ENCODE data around the gene FAM168A. TPM values are rescaled to one million over a fixed set of nuclear protein-coding genes. Genes with fewer than 3 reads are reported as not detected.
A peak's percentile ranks its signal among the peaks of the same experiment; 100 is the strongest.

FAM168A gene
- total RNA-seq, 2 experiments from 2014 or later = 10.1 to 23.7 TPM

DNA sequence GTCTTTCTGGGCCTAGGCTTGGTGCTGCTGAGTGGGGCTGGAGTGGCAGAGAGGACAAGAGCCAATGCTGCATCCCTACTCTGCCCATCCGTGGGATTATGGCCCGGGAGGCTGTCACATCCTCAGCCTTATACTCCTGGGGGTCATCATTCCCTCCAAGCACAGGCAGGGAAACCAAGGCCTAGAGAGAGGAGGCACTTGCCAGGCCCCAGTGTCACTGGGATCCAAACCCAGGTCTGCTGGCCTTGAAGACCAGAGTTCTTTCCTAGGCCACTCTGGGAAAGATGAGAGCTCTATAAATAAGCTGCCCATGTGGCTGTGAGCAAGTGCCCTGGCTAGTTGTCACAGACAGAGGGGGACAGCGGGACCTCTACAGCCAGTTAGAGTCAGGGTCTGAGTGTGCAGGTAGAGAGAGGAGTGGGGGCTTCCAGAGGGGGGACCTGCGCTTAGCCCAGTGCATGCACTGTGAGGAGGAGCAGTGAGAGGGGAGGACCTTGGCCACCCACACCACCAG, 217.0 kb downstream of the FAM168A start:
- ChIA-PET CTCF (ENCODE audit: unreplicated experiment) (no interaction called here), POLR2A (no interaction called here)
- BruUV-seq (replicated peaks) = no TSS peak
- H3K4me3 ChIP-seq (ENCODE audit: low read depth, low read length, poor library complexity, severe bottlenecking) = no peak overlapping the region
- intact Hi-C loops (cut with micrococcal nuclease; ENCODE audit: unreplicated experiment) = no loop called here
- H4K20me1 ChIP-seq (ENCODE audit: insufficient read depth, low read length) = peaks cover 20% of the 10 kb centered on the region
- H3K79me2 ChIP-seq (ENCODE audit: insufficient read depth, low read depth, low read length) = peaks cover 78% of the 10 kb centered on the region
- no peaks in the 10 kb centered on the region for H3K9me2 ChIP-seq (ENCODE audit: insufficient read depth, low read length)
- no peak for DNase-seq (ENCODE audit: low spot score)
- H3K36me3 ChIP-seq (ENCODE audit: insufficient read depth, low read length) = peaks cover 13% of the 10 kb centered on the region; the same call in 1 of the 2 replicates
- peak overlapping the region; percentile 79 for H3K27ac ChIP-seq (ENCODE audit: low read depth, low read length, poor library complexity, severe bottlenecking)
- H3K4me2 ChIP-seq (ENCODE audit: low read length) = peak overlapping the region; percentile 87
- H3K9me3 ChIP-seq (ENCODE audit: low read length) = no peaks in the 10 kb centered on the region
- peaks cover 86% of the 10 kb centered on the region for H3K4me1 ChIP-seq (ENCODE audit: insufficient read depth, low read length, poor library complexity, severe bottlenecking)
- TF ChIP-seq EZH2phosphoT487 (IDR thresholded peaks at IDR 0.05; ENCODE audit: borderline replicate concordance, low read depth, low read length) = no peak
- no peak for TF ChIP-seq CTCF (conservative IDR thresholded peaks at IDR 0.05; ENCODE audit: low read length)
- H2AFZ ChIP-seq (ENCODE audit: low read length) = no peak overlapping the region

DNA sequence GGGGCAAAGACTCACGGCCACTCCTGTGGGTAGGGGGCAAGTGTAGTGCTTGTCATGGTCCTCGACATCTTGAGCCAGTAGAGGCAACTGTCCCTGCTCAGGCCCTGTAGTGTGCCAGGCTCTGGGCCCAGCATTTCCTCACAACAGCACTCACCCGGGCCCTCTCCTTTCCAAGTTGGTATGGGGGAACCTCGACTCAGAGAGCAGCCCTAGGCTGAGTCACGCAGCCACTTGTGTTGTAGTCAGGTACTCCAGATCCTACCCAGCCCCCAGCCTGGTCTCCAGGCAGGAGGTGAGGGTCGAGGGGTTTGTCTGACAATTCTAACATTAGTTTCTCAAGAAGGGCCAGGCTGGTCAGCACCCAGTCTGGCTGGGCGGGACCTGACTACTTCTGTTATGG, 217.6 kb downstream of the FAM168A start:
- CTCF ChIA-PET (ENCODE audit: unreplicated experiment) = interaction anchor here (0.6 kb wide), 1 partner anchor 10 kb away, joined by 3 read pairs; no protein-coding TSS in a partner anchor
- Histone ChIP-seq H4K20me1 (ENCODE audit: insufficient read depth, low read length) (peaks cover 20% of the 10 kb centered on the region), H3K79me2 (ENCODE audit: insufficient read depth, low read depth, low read length) (peaks cover 72% of the 10 kb centered on the region), H3K36me3 (ENCODE audit: insufficient read depth, low read length) (peaks cover 13% of the 10 kb centered on the region; the same call in 1 of the 2 replicates), H3K4me1 (ENCODE audit: insufficient read depth, low read length, poor library complexity, severe bottlenecking) (peaks cover 86% of the 10 kb centered on the region), H3K27ac (ENCODE audit: low read depth, low read length, poor library complexity, severe bottlenecking) (peak overlapping the region; percentile 13), H3K4me3 (ENCODE audit: low read depth, low read length, poor library complexity, severe bottlenecking) (peak overlapping the region; percentile 98), H3K4me2 (ENCODE audit: low read length) (peak overlapping the region; percentile 87), H3K9me2 (ENCODE audit: insufficient read depth, low read length) (no peaks in the 10 kb centered on the region), H2AFZ (ENCODE audit: low read length) (no peak overlapping the region), H3K9me3 (ENCODE audit: low read length) (no peaks in the 10 kb centered on the region)
- intact Hi-C loops (cut with micrococcal nuclease; ENCODE audit: unreplicated experiment) = no loop called here
- POLR2A ChIA-PET = no interaction called here
- TF ChIP-seq EZH2phosphoT487 (IDR thresholded peaks at IDR 0.05; ENCODE audit: borderline replicate concordance, low read depth, low read length) (no peak), CTCF (conservative IDR thresholded peaks at IDR 0.05; ENCODE audit: low read length) (no peak)
- no peak for DNase-seq (ENCODE audit: low spot score)
- no TSS peak for BruUV-seq (replicated peaks)

DNA sequence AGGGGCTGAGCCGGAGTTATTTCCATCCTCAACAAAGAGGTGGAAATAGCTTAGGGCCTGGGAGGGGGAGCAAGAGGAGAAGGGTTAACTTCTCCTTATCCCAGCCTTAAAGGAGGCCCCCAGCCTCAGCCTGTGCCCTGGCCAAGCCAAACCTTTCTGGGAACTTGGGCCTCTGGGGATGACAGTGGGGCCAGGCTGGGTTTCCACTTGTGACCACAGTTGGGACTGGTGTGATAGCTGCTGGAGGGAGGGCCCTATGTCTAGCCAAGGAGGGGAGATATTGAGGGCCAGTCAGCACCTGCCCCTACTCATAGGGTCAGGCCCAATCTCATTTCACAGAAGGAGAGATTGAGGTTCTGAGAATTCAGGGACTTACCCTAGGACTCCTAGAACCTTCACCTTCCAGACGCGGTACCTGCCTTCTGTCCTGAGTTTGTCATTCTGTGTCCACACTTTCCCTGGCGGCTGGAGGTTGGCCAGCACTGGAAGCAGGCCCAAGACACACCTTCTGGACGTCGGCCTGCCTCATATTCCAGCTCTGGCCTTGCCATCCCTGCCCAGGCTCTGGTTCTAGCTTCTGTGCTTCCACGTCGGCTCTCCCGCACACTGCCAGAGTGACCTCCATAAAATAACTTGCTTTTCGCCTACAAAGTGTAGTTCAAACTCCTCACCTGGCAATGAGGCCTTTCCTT, 218.6 kb downstream of the FAM168A start:
- CTCF ChIA-PET (ENCODE audit: unreplicated experiment) = interaction anchor here (0.6 kb wide), 1 partner anchor 467 kb away, joined by 3 read pairs; no protein-coding TSS in a partner anchor
- Histone ChIP-seq H3K9me3 (ENCODE audit: low read length) (no peaks in the 10 kb centered on the region), H3K27ac (ENCODE audit: low read depth, low read length, poor library complexity, severe bottlenecking) (peak overlapping the region; percentile 13), H4K20me1 (ENCODE audit: insufficient read depth, low read length) (peaks cover 20% of the 10 kb centered on the region), H3K4me2 (ENCODE audit: low read length) (peak overlapping the region; percentile 87), H3K4me3 (ENCODE audit: low read depth, low read length, poor library complexity, severe bottlenecking) (peak overlapping the region; percentile 98), H2AFZ (ENCODE audit: low read length) (no peak overlapping the region), H3K36me3 (ENCODE audit: insufficient read depth, low read length) (peaks cover 13% of the 10 kb centered on the region; the same call in 1 of the 2 replicates), H3K9me2 (ENCODE audit: insufficient read depth, low read length) (no peaks in the 10 kb centered on the region), H3K4me1 (ENCODE audit: insufficient read depth, low read length, poor library complexity, severe bottlenecking) (peaks cover 76% of the 10 kb centered on the region), H3K79me2 (ENCODE audit: insufficient read depth, low read depth, low read length) (peaks cover 70% of the 10 kb centered on the region)
- no TSS peak for BruUV-seq (replicated peaks)
- TF ChIP-seq EZH2phosphoT487 (IDR thresholded peaks at IDR 0.05; ENCODE audit: borderline replicate concordance, low read depth, low read length) (no peak), CTCF (conservative IDR thresholded peaks at IDR 0.05; ENCODE audit: low read length) (no peak)
- intact Hi-C loops (cut with micrococcal nuclease; ENCODE audit: unreplicated experiment) = no loop called here
- POLR2A ChIA-PET = no interaction called here
- no peak for DNase-seq (ENCODE audit: low spot score)
